H9 (cell line): ENCODE data around the gene R3HDML. TPM values are rescaled to one million over a fixed set of nuclear protein-coding genes. Genes with fewer than 3 reads are reported as not detected.

Experiments
- DNase-seq: peaks from one replicate; pipeline ENCODE4 v3.0.0-alpha.2; 2017
- H2AFZ ChIP-seq: one replicate; pipeline ENCODE4 v1.6.1; 2013; ENCODE audit warnings: mild to moderate bottlenecking, low read length, control low read depth, moderate library complexity
- H2AK5ac ChIP-seq: 2 replicates; pipeline ENCODE4 v1.6.1; 2013; ENCODE audit warnings: low read length, control low read depth, mixed read lengths; ENCODE audit not compliant: insufficient read length
- H2BK120ac ChIP-seq: one replicate; pipeline ENCODE4 v1.6.1; 2013; ENCODE audit warnings: low read depth, mild to moderate bottlenecking, low read length, control low read depth, inconsistent platforms; ENCODE audit not compliant: poor library complexity, severe bottlenecking
- H2BK12ac ChIP-seq: 2 replicates; pipeline ENCODE4 v1.6.1; 2013; ENCODE audit warnings: low read length, control low read depth, mixed read lengths, low read depth; ENCODE audit not compliant: insufficient read length
- H2BK15ac ChIP-seq: 2 replicates; pipeline ENCODE4 v1.6.1; 2013; ENCODE audit warnings: low read depth, low read length, control low read depth
- H2BK20ac ChIP-seq: one replicate; pipeline ENCODE4 v1.6.1; 2013; ENCODE audit warnings: low read depth, mild to moderate bottlenecking, low read length, control low read depth, inconsistent platforms; ENCODE audit not compliant: poor library complexity, severe bottlenecking
- H2BK5ac ChIP-seq: 2 replicates; pipeline ENCODE4 v1.6.1; 2013; ENCODE audit warnings: low read length, control low read depth, mixed read lengths; ENCODE audit not compliant: insufficient read length
- H3K14ac ChIP-seq: 2 replicates; pipeline ENCODE4 v1.6.1; 2013; ENCODE audit warnings: low read length, control low read depth; ENCODE audit not compliant: insufficient read depth
- H3K18ac ChIP-seq: 2 replicates; pipeline ENCODE4 v1.6.1; 2013; ENCODE audit warnings: low read depth, mild to moderate bottlenecking, mixed read lengths, low read length, control low read depth; ENCODE audit not compliant: insufficient read length
- H3K23ac ChIP-seq: 2 replicates; pipeline ENCODE4 v1.6.1; 2013; ENCODE audit warnings: low read length, control low read depth, mixed read lengths, low read depth; ENCODE audit not compliant: insufficient read length
- H3K23me2 ChIP-seq: 2 replicates; pipeline ENCODE4 v1.6.1; 2013; ENCODE audit warnings: low read depth, mild to moderate bottlenecking, mixed read lengths, low read length, control low read depth; ENCODE audit not compliant: insufficient read length, poor library complexity, severe bottlenecking
- H3K27ac ChIP-seq: 2 replicates; pipeline ENCODE4 v1.5.1; 2013; ENCODE audit warnings: low read length, control low read depth, mixed read lengths, low read depth; ENCODE audit not compliant: insufficient read length
- H3K27me3 ChIP-seq: 2 replicates; pipeline ENCODE4 v1.6.1; 2013; ENCODE audit warnings: low read length, control low read depth, inconsistent platforms; ENCODE audit not compliant: insufficient read depth
- H3K4ac ChIP-seq: 2 replicates; pipeline ENCODE4 v1.6.1; 2013; ENCODE audit warnings: low read depth, mild to moderate bottlenecking, control low read depth, inconsistent platforms, low read length, moderate library complexity
- H3K4me1 ChIP-seq: 2 replicates; pipeline ENCODE4 v1.6.1; 2013; ENCODE audit warnings: low read length, control low read depth, inconsistent platforms; ENCODE audit not compliant: insufficient read depth
- H3K4me2 ChIP-seq: 2 replicates; pipeline ENCODE4 v1.6.1; 2013; ENCODE audit warnings: low read length, control low read depth, mixed read lengths; ENCODE audit not compliant: insufficient read length, insufficient read depth
- H3K56ac ChIP-seq: 2 replicates; pipeline ENCODE4 v1.6.1; 2013; ENCODE audit warnings: low read depth, mild to moderate bottlenecking, mixed read lengths, low read length, control low read depth; ENCODE audit not compliant: insufficient read length
- H3K79me1 ChIP-seq: 2 replicates; pipeline ENCODE4 v1.6.1; 2013; ENCODE audit warnings: low read depth, mild to moderate bottlenecking, moderate library complexity, low read length, control low read depth, inconsistent platforms; ENCODE audit not compliant: insufficient read depth, poor library complexity, severe bottlenecking
- H3K79me2 ChIP-seq: 2 replicates; pipeline ENCODE4 v1.6.1; 2013; ENCODE audit warnings: low read length, control low read depth, inconsistent platforms; ENCODE audit not compliant: insufficient read depth
- H3K9ac ChIP-seq: 2 replicates; pipeline ENCODE4 v1.6.1; 2013; ENCODE audit warnings: low read length, control low read depth, mixed read lengths; ENCODE audit not compliant: insufficient read length; ENCODE audit errors: extremely low read depth
- H3K9me3 ChIP-seq: one replicate; pipeline ENCODE4 v1.6.1; 2013; ENCODE audit warnings: low read depth, low read length, inconsistent platforms; ENCODE audit not compliant: control insufficient read depth
- H3T11ph ChIP-seq: one replicate; pipeline ENCODE4 v1.6.1; 2013; ENCODE audit warnings: mild to moderate bottlenecking, low read length, control low read depth, inconsistent platforms
- H4K20me1 ChIP-seq: one replicate; pipeline ENCODE4 v1.6.1; 2013; ENCODE audit not compliant: control insufficient read depth, insufficient read length, insufficient read depth
- H4K5ac ChIP-seq: 2 replicates; pipeline ENCODE4 v1.6.1; 2013; ENCODE audit warnings: low read depth, mild to moderate bottlenecking, mixed read lengths, low read length, control low read depth; ENCODE audit not compliant: insufficient read length
- H4K8ac ChIP-seq: replicated peaks from 2 replicates; pipeline ENCODE4 v1.6.1; 2013; ENCODE audit warnings: low read length, control low read depth, mixed read lengths, low read depth; ENCODE audit not compliant: insufficient read length
- H4K91ac ChIP-seq: 2 replicates; pipeline ENCODE4 v1.6.1; 2013; ENCODE audit warnings: low read depth, mild to moderate bottlenecking, moderate library complexity, mixed read lengths, low read length, control low read depth; ENCODE audit not compliant: insufficient read length
- H3K27ac Mint-ChIP-seq, 3 experiments: 2 replicates in 2 of 3; 3 replicates in 1 of 3; pipeline ENCODE4 v1.8.0; 2020 to 2021; ENCODE audit warnings: mixed read lengths in 3 of 3, mild to moderate bottlenecking in 1 of 3, moderate library complexity in 1 of 3
- H3K27me3 Mint-ChIP-seq: 2 replicates; pipeline ENCODE4 v1.8.0; 2021; ENCODE audit warnings: low read depth, mild to moderate bottlenecking, moderate library complexity, mixed read lengths
- H3K36me3 Mint-ChIP-seq, 3 experiments: 2 replicates in 2 of 3; 3 replicates in 1 of 3; pipeline ENCODE4 v1.8.0; 2020 to 2021; ENCODE audit warnings: low read depth in 3 of 3, mixed read lengths in 3 of 3; ENCODE audit not compliant: insufficient read depth in 1 of 3
- H3K4me1 Mint-ChIP-seq, 2 experiments: 2 replicates each; pipeline ENCODE4 v1.8.0; 2020; ENCODE audit warnings: mixed read lengths in 2 of 2
- H3K4me3 Mint-ChIP-seq, 2 experiments: 2 replicates in 1 of 2; 3 replicates in 1 of 2; pipeline ENCODE4 v1.8.0; 2020 to 2021; ENCODE audit warnings: mild to moderate bottlenecking in 2 of 2, mixed read lengths in 2 of 2, moderate library complexity in 1 of 2
- H3K9me3 Mint-ChIP-seq, 2 experiments: 2 replicates in 1 of 2; 3 replicates in 1 of 2; pipeline ENCODE4 v1.8.0; 2020; ENCODE audit warnings: mild to moderate bottlenecking in 2 of 2, mixed read lengths in 2 of 2, moderate library complexity in 1 of 2
- WGBS: extraction: QIAGEN DNeasy Blood & Tissue Kit; methylation state at CpG from one replicate; pipeline ENCODE4 v1.1.7; 2013; ENCODE audit warnings: missing lambda C conversion rate, low lambda C conversion rate, mixed read lengths; ENCODE audit not compliant: insufficient read length; ENCODE audit errors: extremely low coverage; 5-methylcytosine and 5-hydroxymethylcytosine counted together
- total RNA-seq: library from RNA; stranded (reverse); gene quantifications from 2 replicates; pipeline ENCODE4 v1.2.1, GENCODE V29; 2021
- TF ChIP-seq, protein P1 (sequence below): fragments of 200-600 bp; sonication (generic); conservative IDR thresholded peaks from 3 replicates; pipeline ENCODE4 v1.8.0; 2021; ENCODE audit warnings: antibody characterized with exemption, mild to moderate bottlenecking

The R3HDML gene
- total RNA-seq, 1 experiment from 2014 or later, result not detected

DNA sequence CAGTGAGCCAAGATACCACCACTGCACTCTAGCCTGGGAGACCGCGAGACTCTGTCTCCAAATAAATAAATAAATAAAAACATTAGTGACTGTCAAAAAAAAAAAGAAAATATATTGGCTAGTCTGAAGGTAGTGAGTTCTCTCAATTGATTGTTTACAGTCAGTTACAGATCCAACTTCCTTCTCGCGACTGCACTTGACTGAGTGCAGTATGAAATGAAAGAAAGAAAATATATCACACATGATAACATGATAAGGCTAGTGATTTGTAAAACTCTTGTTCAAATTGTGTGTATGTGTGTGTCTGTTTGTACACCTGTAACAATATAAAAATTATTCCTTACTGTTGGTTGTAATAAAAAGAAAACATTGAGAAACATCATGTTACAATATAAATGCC is 7.9 kb downstream of the R3HDML start:
- H3K4me1 Mint-ChIP-seq, result peaks cover 3 to 5% of the 10 kb centered on the region in 2 experiments; a peak in 3 of 4 replicates
- no peaks in the 10 kb centered on the region for H4K20me1 ChIP-seq

More for the DNA sequence above, 7.9 kb downstream of the R3HDML start:
- Histone ChIP-seq H3K9me3 (no peaks in the 10 kb centered on the region), H3K9ac (no peak overlapping the region), H4K5ac (no peak overlapping the region), H2BK20ac (no peak overlapping the region), H3K4me2 (no peak overlapping the region), H2AFZ (no peak overlapping the region), H3K4me1 (no peaks in the 10 kb centered on the region), H2BK15ac (no peak overlapping the region), H2BK5ac (no peak overlapping the region), H3K14ac (no peak overlapping the region), H3K27me3 (no peaks in the 10 kb centered on the region), H2AK5ac (no peak overlapping the region), H3K27ac (no peak overlapping the region), H3K4ac (no peak overlapping the region), H2BK120ac (no peak overlapping the region), H3K18ac (no peak overlapping the region), H3K23ac (no peak overlapping the region), H3K23me2 (no peaks in the 10 kb centered on the region), H2BK12ac (no peak overlapping the region), H3K79me2 (no peaks in the 10 kb centered on the region), H4K8ac (no peak overlapping the region), H3T11ph (no peak overlapping the region), H3K56ac (no peak overlapping the region), H3K79me1 (no peaks in the 10 kb centered on the region), H4K91ac (no peak overlapping the region)
- DNase-seq, result no peak
- Mint-ChIP-seq H3K27me3 (peaks cover 4% of the 10 kb centered on the region; the same call in 1 of the 2 replicates), H3K36me3 (no peaks in the 10 kb centered on the region), H3K4me3 (no peak overlapping the region), H3K27ac (no peak overlapping the region), H3K9me3 (no peaks in the 10 kb centered on the region; a peak in 1 of 5 replicates)
- WGBS, result no CpG with 5 or more reads among the region's 4 CpGs
- TF ChIP-seq, protein P1, sequence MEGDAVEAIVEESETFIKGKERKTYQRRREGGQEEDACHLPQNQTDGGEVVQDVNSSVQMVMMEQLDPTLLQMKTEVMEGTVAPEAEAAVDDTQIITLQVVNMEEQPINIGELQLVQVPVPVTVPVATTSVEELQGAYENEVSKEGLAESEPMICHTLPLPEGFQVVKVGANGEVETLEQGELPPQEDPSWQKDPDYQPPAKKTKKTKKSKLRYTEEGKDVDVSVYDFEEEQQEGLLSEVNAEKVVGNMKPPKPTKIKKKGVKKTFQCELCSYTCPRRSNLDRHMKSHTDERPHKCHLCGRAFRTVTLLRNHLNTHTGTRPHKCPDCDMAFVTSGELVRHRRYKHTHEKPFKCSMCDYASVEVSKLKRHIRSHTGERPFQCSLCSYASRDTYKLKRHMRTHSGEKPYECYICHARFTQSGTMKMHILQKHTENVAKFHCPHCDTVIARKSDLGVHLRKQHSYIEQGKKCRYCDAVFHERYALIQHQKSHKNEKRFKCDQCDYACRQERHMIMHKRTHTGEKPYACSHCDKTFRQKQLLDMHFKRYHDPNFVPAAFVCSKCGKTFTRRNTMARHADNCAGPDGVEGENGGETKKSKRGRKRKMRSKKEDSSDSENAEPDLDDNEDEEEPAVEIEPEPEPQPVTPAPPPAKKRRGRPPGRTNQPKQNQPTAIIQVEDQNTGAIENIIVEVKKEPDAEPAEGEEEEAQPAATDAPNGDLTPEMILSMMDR, result no peak
